ENCODE measurements around the gene OSBPL2.

Gene OSBPL2

DNA sequence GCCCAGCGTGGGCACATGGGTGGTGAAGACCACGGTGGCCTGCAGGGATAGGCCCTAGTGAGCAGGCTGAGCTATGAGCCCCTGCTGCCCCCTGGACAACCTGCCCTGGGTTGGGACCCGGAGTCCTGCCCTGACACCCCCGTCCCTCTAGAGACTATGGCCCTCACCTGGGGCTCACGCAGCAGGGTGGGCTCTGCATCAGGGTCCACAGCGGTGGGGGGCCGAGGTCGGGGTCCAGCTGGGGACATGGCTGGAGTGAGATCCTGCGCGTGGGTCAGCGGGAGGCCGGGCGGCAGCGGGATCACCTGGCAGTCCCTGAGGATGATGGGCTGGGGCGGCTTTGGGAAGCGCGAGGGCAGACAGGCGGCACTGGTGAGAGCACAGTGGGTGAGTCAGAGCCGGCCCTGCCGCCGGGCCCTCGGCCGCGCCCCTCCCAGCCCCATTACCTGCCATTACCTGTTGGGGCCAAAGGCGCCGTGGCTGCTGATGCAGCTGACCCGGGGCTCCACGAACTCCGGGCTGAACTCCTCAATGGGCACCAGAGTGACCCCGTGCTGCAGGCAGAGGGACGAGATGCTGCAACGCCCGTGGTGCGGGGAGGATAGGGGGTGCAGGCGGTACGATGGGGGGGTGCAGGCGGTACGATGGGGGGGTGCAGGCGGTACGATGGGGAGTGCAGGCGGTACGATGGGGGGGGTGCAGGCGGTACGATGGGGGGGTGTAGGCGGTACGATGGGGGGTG is 92.4 kb downstream of the OSBPL2 start:
- no peak for DNase-seq (ENCODE audit: low read depth)
- H3K4me3 ChIP-seq (ENCODE audit: low read depth, low read length), result no peak overlapping the region
- TF ChIP-seq, protein P1, sequence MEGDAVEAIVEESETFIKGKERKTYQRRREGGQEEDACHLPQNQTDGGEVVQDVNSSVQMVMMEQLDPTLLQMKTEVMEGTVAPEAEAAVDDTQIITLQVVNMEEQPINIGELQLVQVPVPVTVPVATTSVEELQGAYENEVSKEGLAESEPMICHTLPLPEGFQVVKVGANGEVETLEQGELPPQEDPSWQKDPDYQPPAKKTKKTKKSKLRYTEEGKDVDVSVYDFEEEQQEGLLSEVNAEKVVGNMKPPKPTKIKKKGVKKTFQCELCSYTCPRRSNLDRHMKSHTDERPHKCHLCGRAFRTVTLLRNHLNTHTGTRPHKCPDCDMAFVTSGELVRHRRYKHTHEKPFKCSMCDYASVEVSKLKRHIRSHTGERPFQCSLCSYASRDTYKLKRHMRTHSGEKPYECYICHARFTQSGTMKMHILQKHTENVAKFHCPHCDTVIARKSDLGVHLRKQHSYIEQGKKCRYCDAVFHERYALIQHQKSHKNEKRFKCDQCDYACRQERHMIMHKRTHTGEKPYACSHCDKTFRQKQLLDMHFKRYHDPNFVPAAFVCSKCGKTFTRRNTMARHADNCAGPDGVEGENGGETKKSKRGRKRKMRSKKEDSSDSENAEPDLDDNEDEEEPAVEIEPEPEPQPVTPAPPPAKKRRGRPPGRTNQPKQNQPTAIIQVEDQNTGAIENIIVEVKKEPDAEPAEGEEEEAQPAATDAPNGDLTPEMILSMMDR (IDR thresholded peaks at IDR 0.05; ENCODE audit: low read depth, low read length, missing control alignments), result no peak

DNA sequence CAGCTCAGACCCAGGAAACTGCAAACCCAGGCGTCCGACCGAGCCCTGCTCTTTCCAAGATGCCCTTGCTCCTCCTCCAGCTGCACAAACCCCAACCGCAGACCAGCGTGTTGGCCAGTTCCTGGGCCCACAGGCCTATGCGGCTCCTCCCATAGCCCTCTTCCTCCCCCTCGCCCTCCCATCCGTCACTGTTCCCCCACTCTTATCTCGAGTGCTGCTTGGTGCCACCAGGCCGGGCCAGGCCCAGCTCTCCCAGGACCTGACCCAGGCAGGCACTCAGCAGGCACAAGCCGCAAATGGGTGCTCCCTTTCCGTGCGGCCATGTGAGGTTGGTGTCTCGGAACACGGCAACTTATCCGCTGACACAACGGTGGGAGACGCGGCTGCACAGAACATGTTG is 93.0 kb downstream of the OSBPL2 start:
- TF ChIP-seq, protein P1 (IDR thresholded peaks at IDR 0.05; ENCODE audit: low read depth, low read length, missing control alignments), result no peak
- H3K4me3 ChIP-seq (ENCODE audit: low read depth, low read length), result no peak overlapping the region
- no peak for DNase-seq (ENCODE audit: low read depth)

DNA sequence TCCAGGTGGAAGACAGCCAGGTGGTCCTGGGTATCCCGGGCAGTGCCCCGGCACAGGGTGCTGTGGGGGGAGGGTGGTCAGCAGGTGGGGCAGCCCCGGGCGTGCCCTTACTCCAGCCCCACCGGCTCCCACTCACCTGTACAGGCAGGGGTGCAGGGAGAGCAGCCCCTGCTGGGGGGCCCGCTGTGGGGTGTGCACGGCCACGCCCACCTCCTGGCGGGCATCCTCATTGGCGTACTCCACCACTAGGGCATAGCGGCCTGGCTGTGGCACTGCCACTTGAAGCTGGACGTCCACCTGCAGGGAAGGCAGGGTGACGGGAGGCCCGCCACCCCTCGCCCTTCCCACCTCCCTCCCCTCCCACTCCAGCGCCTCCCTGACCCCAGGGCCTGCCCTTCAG is 94.1 kb downstream of the OSBPL2 start:
- TF ChIP-seq, protein P1 (IDR thresholded peaks at IDR 0.05; ENCODE audit: low read depth, low read length, missing control alignments), result no peak
- DNase-seq (ENCODE audit: low read depth), result no peak
- no peak overlapping the region for H3K4me3 ChIP-seq (ENCODE audit: low read depth, low read length)

DNA sequence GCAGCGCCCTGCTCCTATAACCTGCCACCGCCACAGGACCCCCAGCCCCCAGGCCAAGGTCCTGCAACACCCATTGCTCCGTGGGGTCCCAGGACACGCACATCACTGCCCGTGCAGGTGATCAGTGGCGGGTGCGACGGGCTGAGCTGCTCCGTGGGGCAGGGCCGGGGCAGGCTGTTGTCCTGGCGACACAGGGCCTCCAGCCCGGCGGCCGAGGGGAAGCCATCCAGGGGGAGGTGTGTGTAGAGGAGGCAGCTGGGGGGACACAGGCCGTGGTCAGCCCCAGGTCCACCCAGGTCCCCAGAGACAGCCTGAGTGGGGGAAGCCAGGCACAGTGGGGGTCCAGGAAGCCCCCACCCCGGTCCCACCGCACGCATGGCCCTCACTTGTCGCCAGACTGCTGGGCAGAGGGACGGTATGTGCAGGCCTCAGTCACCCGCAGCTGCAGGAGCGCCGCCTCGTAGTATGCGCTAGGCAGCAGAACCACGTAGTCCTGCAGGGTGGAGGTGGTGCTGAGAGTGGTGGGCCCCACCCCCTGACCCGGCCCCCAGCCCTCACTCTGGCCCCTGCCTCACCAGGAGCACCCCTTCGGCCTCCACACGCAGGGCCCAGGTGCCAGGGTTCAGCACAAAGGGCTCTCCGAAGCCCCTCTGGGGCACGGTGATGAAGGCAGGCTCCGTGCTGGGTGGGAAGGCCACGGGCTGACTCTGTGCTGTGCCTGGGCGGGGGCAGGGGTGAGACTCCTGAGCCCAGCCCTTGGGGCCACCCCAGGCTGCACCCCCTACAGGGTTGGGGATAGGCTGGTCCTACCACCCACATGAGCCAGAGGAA is 94.9 kb downstream of the OSBPL2 start:
- DNase-seq (ENCODE audit: low read depth), result no peak
- TF ChIP-seq, protein P1 (IDR thresholded peaks at IDR 0.05; ENCODE audit: low read depth, low read length, missing control alignments), result no peak

DNA sequence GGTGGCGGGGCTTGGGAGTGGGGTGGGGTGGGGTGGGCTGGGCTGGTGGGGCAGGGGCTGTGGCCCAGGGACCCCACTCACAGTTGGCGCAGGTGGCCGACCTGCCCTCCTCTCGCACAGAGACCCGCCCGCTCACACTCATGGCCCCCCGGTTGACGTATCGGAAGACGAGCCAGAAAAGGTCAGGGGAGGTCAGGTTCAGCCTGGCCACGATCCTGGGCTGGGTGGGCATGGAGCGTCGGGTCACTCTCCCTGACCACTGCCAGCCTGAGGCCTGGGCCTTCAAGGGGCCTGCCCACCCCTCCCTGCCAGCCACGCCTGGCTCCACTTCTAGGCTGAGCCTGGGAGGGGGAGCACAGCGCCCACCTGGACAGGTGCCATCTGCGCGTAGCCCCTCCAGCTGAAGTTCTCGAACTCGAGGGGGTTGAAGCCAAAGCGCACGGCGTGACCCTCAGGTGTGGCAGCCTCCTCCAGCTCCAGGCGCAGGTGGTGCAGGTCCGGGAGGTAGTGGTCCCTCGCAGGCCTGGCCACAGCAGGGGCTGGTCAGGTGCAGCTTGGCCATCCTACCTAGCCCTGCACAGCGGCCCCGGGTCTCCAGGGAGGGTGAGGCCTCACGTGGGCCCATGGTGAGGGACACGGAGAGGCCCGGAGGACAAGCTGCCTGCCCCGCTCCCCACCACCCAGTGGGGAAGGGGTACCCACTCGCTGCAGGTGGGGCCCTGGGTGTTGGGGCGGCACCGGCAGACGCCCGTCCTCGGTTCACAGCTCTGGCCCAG is 95.7 kb downstream of the OSBPL2 start:
- TF ChIP-seq, protein P1 (IDR thresholded peaks at IDR 0.05; ENCODE audit: low read depth, low read length, missing control alignments), result no peak
- DNase-seq (ENCODE audit: low read depth), result no peak
- H3K4me3 ChIP-seq (ENCODE audit: low read depth, low read length), result no peak overlapping the region

More for the DNA sequence above, 94.9 kb downstream of the OSBPL2 start:
- H3K4me3 ChIP-seq (ENCODE audit: low read depth, low read length), result no peak overlapping the region

DNA sequence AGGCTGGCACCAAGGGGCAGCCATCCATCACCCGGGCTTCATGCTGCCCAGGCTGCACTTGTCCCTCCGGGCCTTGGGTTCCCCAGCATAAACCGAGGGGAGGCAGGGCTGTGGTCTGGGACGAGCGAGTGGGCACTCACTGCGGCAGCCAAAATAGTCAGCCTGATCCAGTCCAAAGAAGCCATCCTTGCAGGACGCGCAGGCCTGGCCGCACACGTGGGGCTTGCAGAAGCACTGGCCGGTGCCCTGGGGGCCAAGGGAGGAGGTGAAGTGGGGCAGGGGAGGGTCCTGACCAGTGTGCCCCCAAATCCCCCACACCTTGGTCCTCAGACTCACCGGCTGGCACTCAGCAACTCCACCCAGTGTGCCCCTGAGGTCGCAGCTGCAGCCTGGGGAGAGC is 96.6 kb downstream of the OSBPL2 start:
- H3K4me3 ChIP-seq (ENCODE audit: low read depth, low read length), result no peak overlapping the region
- TF ChIP-seq, protein P1 (IDR thresholded peaks at IDR 0.05; ENCODE audit: low read depth, low read length, missing control alignments), result no peak
- DNase-seq (ENCODE audit: low read depth), result no peak
